RPMI7951 (cell line): ENCODE results near the gene RNF43. TPM values are rescaled to one million over a fixed set of nuclear protein-coding genes. Genes with fewer than 3 reads are reported as not detected.
"Not testable (repeated sequence)": the region's sequence is repeated elsewhere in the genome, so short reads cannot be mapped to it uniquely, and the experiment has no call there.

Experiments
- DNase-seq: peaks from one replicate; pipeline ENCODE4 v3.0.0-alpha.2; 2012; ENCODE audit warnings: low read depth
- total RNA-seq: library from RNA; depleted of rRNA; stranded (reverse); fragments of >200 nt; shearing (Covaris generic); gene quantifications from 2 replicates; pipeline ENCODE4 v1.2.3, GENCODE V29; 2014

RNF43 gene
- total RNA-seq, 1 experiment from 2014 or later: 0.12 TPM

- no peak for DNase-seq
Measured at GRCh38 chr17:58409432-58409831, 7.9 kb downstream of the RNF43 start.

GRCh38 chr17:58403311-58403710 is 14.0 kb downstream of the RNF43 start:
- DNase-seq: peak; percentile 31

- DNase-seq: peak; percentile 71
Measured at GRCh38 chr17:58402679-58403078, 14.7 kb downstream of the RNF43 start.

GRCh38 chr17:58402047-58402446 is 15.3 kb downstream of the RNF43 start:
- peak; percentile 89 for DNase-seq

GRCh38 chr17:58401287-58401686 is 16.0 kb downstream of the RNF43 start:
- no peak for DNase-seq

- no peak for DNase-seq
Measured at GRCh38 chr17:58400826-58401225, 16.5 kb downstream of the RNF43 start.

- no peak for DNase-seq
Measured at GRCh38 chr17:58399974-58400373, 17.4 kb downstream of the RNF43 start.

- no peak for DNase-seq
Measured at GRCh38 chr17:58398574-58399266, 18.6 kb downstream of the RNF43 start.

- DNase-seq: not testable (repeated sequence)
Measured at GRCh38 chr17:58397421-58397820, 19.9 kb downstream of the RNF43 start.

- DNase-seq: no peak
Measured at GRCh38 chr17:58396173-58396572, 21.2 kb downstream of the RNF43 start.

- DNase-seq: no peak
Measured at GRCh38 chr17:58394534-58395223, 22.7 kb downstream of the RNF43 start.

GRCh38 chr17:58391302-58391984 is 25.9 kb downstream of the RNF43 start:
- DNase-seq: peak; percentile 82

- no peak for DNase-seq
Measured at GRCh38 chr17:58390884-58391283, 26.4 kb downstream of the RNF43 start.

GRCh38 chr17:58388302-58389190 is 28.8 kb downstream of the RNF43 start:
- peak; percentile 19 for DNase-seq

- no peak for DNase-seq
Measured at GRCh38 chr17:58387834-58388233, 29.5 kb downstream of the RNF43 start.

GRCh38 chr17:58386708-58387107 is 30.6 kb downstream of the RNF43 start:
- no peak for DNase-seq

GRCh38 chr17:58385359-58385899 is 31.9 kb downstream of the RNF43 start:
- DNase-seq: no peak

- no peak for DNase-seq
Measured at GRCh38 chr17:58384897-58385296, 32.4 kb downstream of the RNF43 start.

GRCh38 chr17:58383892-58384462 is 33.4 kb downstream of the RNF43 start:
- DNase-seq: no peak

- DNase-seq: no peak
Measured at GRCh38 chr17:58382872-58383242, 34.5 kb downstream of the RNF43 start.
